ENCODE results near the gene HIKESHI.
"Not testable (repeated sequence)": the region's sequence is repeated elsewhere in the genome, so short reads cannot be mapped to it uniquely, and the experiment has no call there.

HIKESHI gene

GRCh38 chr11:86335131-86335767 lies 33.2 kb downstream of the HIKESHI start:
- Histone ChIP-seq H3K27me3 (ENCODE audit: insufficient read depth, insufficient read length) (no peaks in the 10 kb centered on the region), H3K4me1 (ENCODE audit: insufficient read depth, insufficient read length) (no peaks in the 10 kb centered on the region), H3K36me3 (ENCODE audit: insufficient read depth, insufficient read length, low read length) (peaks cover 23% of the 10 kb centered on the region), H3K4me3 (ENCODE audit: insufficient read length, low read depth) (no peak overlapping the region), H3K9ac (ENCODE audit: insufficient read length, low read depth) (no peak overlapping the region), H3K9me3 (ENCODE audit: insufficient read depth, low read length) (no peaks in the 10 kb centered on the region; the same call in 1 of the 2 replicates)
- no peak for DNase-seq (ENCODE audit: low read depth, low spot score)
- TF ChIP-seq ZNF274 (IDR thresholded peaks at IDR 0.05; ENCODE audit: low read depth, low read length) (no peak), SUZ12 (IDR thresholded peaks at IDR 0.05; ENCODE audit: extremely low read depth, insufficient read depth, insufficient read length) (no peak), YY1 (IDR thresholded peaks at IDR 0.05; ENCODE audit: insufficient read depth, insufficient read length) (no peak)

GRCh38 chr11:86337227-86337626 lies 35.2 kb downstream of the HIKESHI start:
- Histone ChIP-seq H3K9me3 (ENCODE audit: insufficient read depth, low read length) (no peaks in the 10 kb centered on the region; the same call in 1 of the 2 replicates), H3K36me3 (ENCODE audit: insufficient read depth, insufficient read length, low read length) (peaks cover 23% of the 10 kb centered on the region), H3K4me1 (ENCODE audit: insufficient read depth, insufficient read length) (no peaks in the 10 kb centered on the region), H3K9ac (ENCODE audit: insufficient read length, low read depth) (no peak overlapping the region), H3K4me3 (ENCODE audit: insufficient read length, low read depth) (no peak overlapping the region), H3K27me3 (ENCODE audit: insufficient read depth, insufficient read length) (no peaks in the 10 kb centered on the region)
- TF ChIP-seq ZNF274 (IDR thresholded peaks at IDR 0.05; ENCODE audit: low read depth, low read length) (no peak), YY1 (IDR thresholded peaks at IDR 0.05; ENCODE audit: insufficient read depth, insufficient read length) (no peak), SUZ12 (IDR thresholded peaks at IDR 0.05; ENCODE audit: extremely low read depth, insufficient read depth, insufficient read length) (no peak)
- no peak for DNase-seq (ENCODE audit: low read depth, low spot score)

DNA sequence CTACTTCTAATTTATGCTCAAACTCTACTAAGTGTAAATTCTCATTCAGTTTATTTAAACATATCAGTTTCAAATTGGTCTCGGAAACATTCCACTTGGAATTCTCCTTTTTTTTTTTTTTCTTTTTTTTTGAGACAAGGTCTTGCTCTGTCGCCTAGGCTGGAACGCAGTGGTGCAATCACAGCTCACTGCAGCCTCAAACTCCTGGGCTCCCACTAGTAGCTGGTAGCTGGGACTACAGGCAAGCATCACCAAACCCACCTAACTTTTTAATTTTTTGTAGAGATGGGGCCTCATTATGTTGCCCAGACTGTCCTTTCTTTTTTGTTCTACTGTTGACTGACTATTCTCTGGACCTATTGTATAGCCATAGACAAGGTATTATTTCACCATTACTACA lies 39.3 kb downstream of the HIKESHI start:
- Histone ChIP-seq H3K4me1 (ENCODE audit: insufficient read depth, insufficient read length) (no peaks in the 10 kb centered on the region), H3K36me3 (ENCODE audit: insufficient read depth, insufficient read length, low read length) (peaks cover 34% of the 10 kb centered on the region), H3K27me3 (ENCODE audit: insufficient read depth, insufficient read length) (no peaks in the 10 kb centered on the region), H3K9ac (ENCODE audit: insufficient read length, low read depth) (no peak overlapping the region), H3K4me3 (ENCODE audit: insufficient read length, low read depth) (no peak overlapping the region), H3K9me3 (ENCODE audit: insufficient read depth, low read length) (no peaks in the 10 kb centered on the region)
- TF ChIP-seq ZNF274 (IDR thresholded peaks at IDR 0.05; ENCODE audit: low read depth, low read length) (no peak), SUZ12 (IDR thresholded peaks at IDR 0.05; ENCODE audit: extremely low read depth, insufficient read depth, insufficient read length) (no peak), YY1 (IDR thresholded peaks at IDR 0.05; ENCODE audit: insufficient read depth, insufficient read length) (no peak)
- no peak for DNase-seq (ENCODE audit: low read depth, low spot score)

GRCh38 chr11:86346513-86346912 lies 44.5 kb downstream of the HIKESHI start:
- no peak for DNase-seq (ENCODE audit: low read depth, low spot score)
- H3K27me3 ChIP-seq (ENCODE audit: insufficient read depth, insufficient read length) = no peaks in the 10 kb centered on the region
- no peaks in the 10 kb centered on the region for H3K4me1 ChIP-seq (ENCODE audit: insufficient read depth, insufficient read length)
- no peak overlapping the region for H3K4me3 ChIP-seq (ENCODE audit: insufficient read length, low read depth)
- no peaks in the 10 kb centered on the region for H3K9me3 ChIP-seq (ENCODE audit: insufficient read depth, low read length)
- peaks cover 30% of the 10 kb centered on the region for H3K36me3 ChIP-seq (ENCODE audit: insufficient read depth, insufficient read length, low read length)
- no peak overlapping the region for H3K9ac ChIP-seq (ENCODE audit: insufficient read length, low read depth)
- no peak for TF ChIP-seq YY1 (IDR thresholded peaks at IDR 0.05; ENCODE audit: insufficient read depth, insufficient read length)
- no peak for TF ChIP-seq SUZ12 (IDR thresholded peaks at IDR 0.05; ENCODE audit: extremely low read depth, insufficient read depth, insufficient read length)
- no peak for TF ChIP-seq ZNF274 (IDR thresholded peaks at IDR 0.05; ENCODE audit: low read depth, low read length)

DNA sequence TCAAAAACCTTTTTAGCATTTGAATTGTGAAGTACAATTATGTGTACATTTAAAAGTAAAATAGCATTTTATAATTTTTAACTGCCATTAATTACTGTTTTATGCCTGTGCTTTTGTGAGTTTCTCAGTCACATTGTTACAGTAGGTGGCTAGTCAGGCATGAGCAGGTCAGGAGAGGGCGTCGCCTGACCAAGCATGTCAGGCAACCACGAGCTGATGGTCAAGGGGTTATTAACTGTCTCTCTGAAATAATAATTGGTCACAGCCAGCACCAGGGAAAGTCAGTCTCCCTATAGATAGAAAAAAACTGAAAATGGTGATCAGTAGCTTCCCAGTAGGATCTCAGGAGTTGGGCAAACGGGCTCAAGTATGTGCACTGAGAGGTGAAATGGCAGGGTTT lies 53.2 kb downstream of the HIKESHI start:
- Histone ChIP-seq H3K4me3 (ENCODE audit: insufficient read length, low read depth) (no peak overlapping the region), H3K27me3 (ENCODE audit: insufficient read depth, insufficient read length) (no peaks in the 10 kb centered on the region), H3K4me1 (ENCODE audit: insufficient read depth, insufficient read length) (no peaks in the 10 kb centered on the region), H3K9ac (ENCODE audit: insufficient read length, low read depth) (no peak overlapping the region), H3K9me3 (ENCODE audit: insufficient read depth, low read length) (no peaks in the 10 kb centered on the region), H3K36me3 (ENCODE audit: insufficient read depth, insufficient read length, low read length) (no peaks in the 10 kb centered on the region)
- DNase-seq (ENCODE audit: low read depth, low spot score) = no peak
- TF ChIP-seq SUZ12 (IDR thresholded peaks at IDR 0.05; ENCODE audit: extremely low read depth, insufficient read depth, insufficient read length) (no peak), ZNF274 (IDR thresholded peaks at IDR 0.05; ENCODE audit: low read depth, low read length) (no peak), YY1 (IDR thresholded peaks at IDR 0.05; ENCODE audit: insufficient read depth, insufficient read length) (no peak)

GRCh38 chr11:86357412-86357811 lies 55.4 kb downstream of the HIKESHI start:
- H3K36me3 ChIP-seq (ENCODE audit: insufficient read depth, insufficient read length, low read length); H3K4me1 ChIP-seq (ENCODE audit: insufficient read depth, insufficient read length); H3K9me3 ChIP-seq (ENCODE audit: insufficient read depth, low read length); H3K4me3 ChIP-seq (ENCODE audit: insufficient read length, low read depth); H3K9ac ChIP-seq (ENCODE audit: insufficient read length, low read depth); H3K27me3 ChIP-seq (ENCODE audit: insufficient read depth, insufficient read length): not testable (repeated sequence)
- peak; percentile 33 for DNase-seq (ENCODE audit: low read depth, low spot score)

GRCh38 chr11:86358720-86359119 lies 56.7 kb downstream of the HIKESHI start:
- H3K36me3 ChIP-seq (ENCODE audit: insufficient read depth, insufficient read length, low read length) = no peaks in the 10 kb centered on the region
- H3K4me1 ChIP-seq (ENCODE audit: insufficient read depth, insufficient read length) = no peaks in the 10 kb centered on the region
- H3K9me3 ChIP-seq (ENCODE audit: insufficient read depth, low read length) = peaks cover 7% of the 10 kb centered on the region; the same call in 1 of the 2 replicates
- H3K4me3 ChIP-seq (ENCODE audit: insufficient read length, low read depth) = no peak overlapping the region
- no peak for DNase-seq (ENCODE audit: low read depth, low spot score)
- no peak overlapping the region for H3K9ac ChIP-seq (ENCODE audit: insufficient read length, low read depth)
- no peaks in the 10 kb centered on the region for H3K27me3 ChIP-seq (ENCODE audit: insufficient read depth, insufficient read length)
- TF ChIP-seq YY1 (IDR thresholded peaks at IDR 0.05; ENCODE audit: insufficient read depth, insufficient read length) = no peak
- TF ChIP-seq SUZ12 (IDR thresholded peaks at IDR 0.05; ENCODE audit: extremely low read depth, insufficient read depth, insufficient read length) = no peak
- TF ChIP-seq ZNF274 (IDR thresholded peaks at IDR 0.05; ENCODE audit: low read depth, low read length) = no peak

Data from NT2/D1 (cell line).